Thymus (tissue), 11 donors: ENCODE measurements around the gene MCC. TPM values are rescaled to one million over a fixed set of nuclear protein-coding genes. Genes with fewer than 3 reads are reported as not detected.

Experiments
- DNase-seq, 9 donors: peaks; one replicate each; pipeline ENCODE4 v3.0.0-alpha.2; 2013; ENCODE audit warnings: low spot score in 9 of 9, low read depth in 6 of 9, missing footprints in 1 of 9
- H3K27ac ChIP-seq, 2 donors: one replicate each; pipeline ENCODE4 v1.5.1; 2013; ENCODE audit warnings: control low read depth in 1 of 2, low read depth in 1 of 2, low read length in 1 of 2, mild to moderate bottlenecking in 1 of 2, moderate library complexity in 1 of 2
- H3K27me3 ChIP-seq, 2 donors: one replicate each; pipeline ENCODE4 v1.5.1; 2013; ENCODE audit warnings: low read length in 1 of 2; ENCODE audit not compliant: control insufficient read depth in 2 of 2, insufficient read depth in 1 of 2
- H3K36me3 ChIP-seq, 2 donors: one replicate each; pipeline ENCODE4 v1.5.1; 2013; ENCODE audit warnings: low read length in 1 of 2, mild to moderate bottlenecking in 1 of 2, moderate library complexity in 1 of 2; ENCODE audit not compliant: control insufficient read depth in 2 of 2, insufficient read depth in 2 of 2
- H3K4me1 ChIP-seq, 2 donors: one replicate each; pipeline ENCODE4 v1.5.1; 2013; ENCODE audit warnings: low read length in 2 of 2; ENCODE audit not compliant: control insufficient read depth in 2 of 2, insufficient read depth in 2 of 2
- H3K4me3 ChIP-seq, 2 donors: one replicate each; pipeline ENCODE4 v1.5.1; 2013; ENCODE audit warnings: low read length in 2 of 2, control low read depth in 1 of 2, mild to moderate bottlenecking in 1 of 2
- H3K9me3 ChIP-seq, 2 donors: one replicate each; pipeline ENCODE4 v1.5.1; 2013; ENCODE audit warnings: low read length in 1 of 2, mild to moderate bottlenecking in 1 of 2; ENCODE audit not compliant: control insufficient read depth in 2 of 2, insufficient read depth in 1 of 2
- WGBS: extraction: QIAGEN DNeasy Blood & Tissue Kit; methylation state at CpG from one replicate; pipeline ENCODE4 v1.1.7; 2013; 5-methylcytosine and 5-hydroxymethylcytosine counted together
- polyA plus RNA-seq: library from polyadenylated mRNA; stranded (reverse); fragments of 200-250 nt; gene quantifications from one replicate; pipeline ENCODE4 v1.2.3, GENCODE V29; 2013
- total RNA-seq: library from RNA; stranded (reverse); fragments of 120-200 nt; gene quantifications from one replicate; pipeline ENCODE4 v1.2.4, GENCODE V29; 2013
- donor health status: healthy.

MCC gene
- total and polyA plus RNA-seq, 2 donors, result 5.1 to 7.0 TPM

- WGBS, result 95% methylated on average over 1 of the region's 1 CpG
- DNase-seq, result no peak
- Histone ChIP-seq H3K27me3 (peaks cover 0 to 7% of the 10 kb centered on the region in 2 donors), H3K9me3 (no peaks in the 10 kb centered on the region), H3K4me3 (no peak overlapping the region), H3K27ac (no peak overlapping the region), H3K4me1 (no peaks in the 10 kb centered on the region), H3K36me3 (no peaks in the 10 kb centered on the region)
These were observed 14.9 kb upstream of the MCC start for GRCh38 chr5:113503146-113503545.

GRCh38 chr5:113502073-113502472 is 13.8 kb upstream of the MCC start:
- Histone ChIP-seq H3K4me1 (no peaks in the 10 kb centered on the region), H3K36me3 (no peaks in the 10 kb centered on the region), H3K9me3 (no peaks in the 10 kb centered on the region), H3K4me3 (no peak overlapping the region), H3K27me3 (peaks cover 0 to 7% of the 10 kb centered on the region in 2 donors), H3K27ac (no peak overlapping the region)
- 97% methylated on average over 3 of the region's 3 CpGs for WGBS
- DNase-seq, result no peak

- Histone ChIP-seq H3K27me3 (peaks cover 2 to 6% of the 10 kb centered on the region in 2 donors), H3K9me3 (peaks cover under 1 to 10% of the 10 kb centered on the region in 2 donors), H3K4me3 (no peak overlapping the region), H3K27ac (no peak overlapping the region), H3K36me3 (no peaks in the 10 kb centered on the region), H3K4me1 (no peaks in the 10 kb centered on the region)
- DNase-seq, result no peak
- WGBS, result 95% methylated on average over 1 of the region's 1 CpG
These were observed 7.2 kb upstream of the MCC start for GRCh38 chr5:113495422-113495841.

GRCh38 chr5:113493446-113493845 is 5.2 kb upstream of the MCC start:
- no peak overlapping the region for H3K27ac ChIP-seq
- H3K27me3 ChIP-seq, result peaks cover 10 to 26% of the 10 kb centered on the region in 2 donors
- peaks cover 3 to 15% of the 10 kb centered on the region in 2 donors for H3K9me3 ChIP-seq
- no peak for DNase-seq
- H3K4me3 ChIP-seq, result no peak overlapping the region
- H3K36me3 ChIP-seq, result no peaks in the 10 kb centered on the region
- WGBS, result 97% methylated on average over 1 of the region's 1 CpG
- peaks cover 0 to 4% of the 10 kb centered on the region in 2 donors for H3K4me1 ChIP-seq

GRCh38 chr5:113491022-113491421 is 2.8 kb upstream of the MCC start:
- H3K27me3 ChIP-seq, result peaks cover 28 to 50% of the 10 kb centered on the region in 2 donors
- H3K36me3 ChIP-seq, result no peaks in the 10 kb centered on the region
- H3K4me3 ChIP-seq, result no peak overlapping the region
- no peak overlapping the region for H3K27ac ChIP-seq
- DNase-seq, result no peak
- H3K4me1 ChIP-seq, result peaks cover 0 to 14% of the 10 kb centered on the region in 2 donors
- 93% methylated on average over 2 of the region's 2 CpGs for WGBS
- peaks cover 3 to 15% of the 10 kb centered on the region in 2 donors for H3K9me3 ChIP-seq

GRCh38 chr5:113490317-113490716 is 2.1 kb upstream of the MCC start:
- H3K27me3 ChIP-seq, result peaks cover 31 to 57% of the 10 kb centered on the region in 2 donors
- H3K36me3 ChIP-seq, result no peaks in the 10 kb centered on the region
- DNase-seq, result no peak
- H3K9me3 ChIP-seq, result peaks cover 3 to 15% of the 10 kb centered on the region in 2 donors
- H3K4me1 ChIP-seq, result peaks cover 0 to 14% of the 10 kb centered on the region in 2 donors
- no peak overlapping the region for H3K27ac ChIP-seq
- WGBS, result over 99% methylated on average over 3 of the region's 3 CpGs
- no peak overlapping the region for H3K4me3 ChIP-seq

GRCh38 chr5:113489299-113489698 is 1.0 kb upstream of the MCC start:
- Histone ChIP-seq H3K9me3 (peaks cover 3 to 15% of the 10 kb centered on the region in 2 donors), H3K4me1 (peaks cover 0 to 14% of the 10 kb centered on the region in 2 donors), H3K4me3 (no peak overlapping the region), H3K27ac (no peak overlapping the region), H3K36me3 (no peaks in the 10 kb centered on the region), H3K27me3 (peaks cover 34 to 63% of the 10 kb centered on the region in 2 donors)
- WGBS, result 1% methylated on average over 3 of the region's 3 CpGs
- peak in 1 of 9 donors; percentile 7 for DNase-seq

- Histone ChIP-seq H3K27me3 (peaks cover 34 to 66% of the 10 kb centered on the region in 2 donors), H3K4me1 (peaks cover 0 to 14% of the 10 kb centered on the region in 2 donors), H3K4me3 (peak overlapping the region; percentile 32 to 35), H3K27ac (no peak overlapping the region), H3K9me3 (peaks cover 3 to 15% of the 10 kb centered on the region in 2 donors), H3K36me3 (no peaks in the 10 kb centered on the region)
- DNase-seq, result no peak
- WGBS, result 29% methylated on average over 20 of the region's 20 CpGs
These were observed 462 bp upstream of the MCC start for GRCh38 chr5:113488645-113489184.

- Histone ChIP-seq H3K27ac (peak overlapping the region in 1 of 2 donors; percentile 2), H3K4me3 (peak overlapping the region; percentile 33 to 35), H3K4me1 (peaks cover 0 to 14% of the 10 kb centered on the region in 2 donors), H3K36me3 (no peaks in the 10 kb centered on the region), H3K27me3 (peaks cover 34 to 67% of the 10 kb centered on the region in 2 donors), H3K9me3 (peaks cover 3 to 15% of the 10 kb centered on the region in 2 donors)
- 8% methylated on average over 18 of the region's 18 CpGs for WGBS
- DNase-seq, result peak in 1 of 9 donors; percentile 5
These were observed 855 bp downstream of the MCC start for GRCh38 chr5:113487416-113487780.
